ENCODE results near the gene HYAL1. TPM values are rescaled to one million over a fixed set of nuclear protein-coding genes. Genes with fewer than 3 reads are reported as not detected.
A peak's percentile ranks its signal among the peaks of the same experiment; 100 is the strongest.
"Not testable (repeated sequence)": the region's sequence is repeated elsewhere in the genome, so short reads cannot be mapped to it uniquely, and the experiment has no call there.

The HYAL1 gene
- total RNA-seq, 1 experiment from 2014 or later, result 0.06 TPM

GRCh38 chr3:50272911-50273688, 30.3 kb downstream of the HYAL1 start:
- DNase-seq (ENCODE audit: low read depth), result peak; percentile 85

- not testable (repeated sequence) for DNase-seq (ENCODE audit: low read depth)
Observed at GRCh38 chr3:50272538-50272910, 30.9 kb downstream of the HYAL1 start.

GRCh38 chr3:50271314-50271936, 31.9 kb downstream of the HYAL1 start:
- DNase-seq (ENCODE audit: low read depth), result no peak

- no peak for DNase-seq (ENCODE audit: low read depth)
Observed at GRCh38 chr3:50270422-50271224, 32.8 kb downstream of the HYAL1 start.

GRCh38 chr3:50269977-50270413, 33.4 kb downstream of the HYAL1 start:
- peak; percentile 55 for DNase-seq (ENCODE audit: low read depth)

GRCh38 chr3:50269460-50269859, 33.9 kb downstream of the HYAL1 start:
- DNase-seq (ENCODE audit: low read depth), result no peak

GRCh38 chr3:50268703-50269451, 34.5 kb downstream of the HYAL1 start, which contains the start of gene SEMA3B:
Gene SEMA3B, plus strand, starts transcription at chr3:50269147. Its CDS starts 94 bp downstream, at chr3:50269241.
- DNase-seq (ENCODE audit: low read depth), result peak; percentile 69

GRCh38 chr3:50268276-50268675, 35.1 kb downstream of the HYAL1 start:
- DNase-seq (ENCODE audit: low read depth), result no peak

- DNase-seq (ENCODE audit: low read depth), result no peak
Observed at GRCh38 chr3:50267280-50267913, 36.0 kb downstream of the HYAL1 start.

GRCh38 chr3:50266836-50267235, 36.5 kb downstream of the HYAL1 start:
- no peak for DNase-seq (ENCODE audit: low read depth)

- DNase-seq (ENCODE audit: low read depth), result no peak
Observed at GRCh38 chr3:50266017-50266416, 37.4 kb downstream of the HYAL1 start.

- DNase-seq (ENCODE audit: low read depth), result no peak
Observed at GRCh38 chr3:50265571-50265970, 37.8 kb downstream of the HYAL1 start.

GRCh38 chr3:50264964-50265485, 38.3 kb downstream of the HYAL1 start:
- no peak for DNase-seq (ENCODE audit: low read depth)

- DNase-seq (ENCODE audit: low read depth), result peak; percentile 91
Observed at GRCh38 chr3:50264383-50264963, 38.9 kb downstream of the HYAL1 start.

GRCh38 chr3:50263478-50264382, 39.6 kb downstream of the HYAL1 start:
- no peak for DNase-seq (ENCODE audit: low read depth)

- no peak for DNase-seq (ENCODE audit: low read depth)
Observed at GRCh38 chr3:50262778-50263177, 40.6 kb downstream of the HYAL1 start.

GRCh38 chr3:50262200-50262599, 41.2 kb downstream of the HYAL1 start:
- DNase-seq (ENCODE audit: low read depth), result not testable (repeated sequence)

- DNase-seq (ENCODE audit: low read depth), result no peak
Observed at GRCh38 chr3:50261505-50261904, 41.9 kb downstream of the HYAL1 start.

- no peak for DNase-seq (ENCODE audit: low read depth)
Observed at GRCh38 chr3:50260942-50261441, 42.4 kb downstream of the HYAL1 start.

Measured in Daoy (cell line).